Mesenchymal stem cell (in vitro differentiated cells and primary cell): ENCODE measurements around the gene KIF17.

Experiments
- DNase-seq: peaks from one replicate; pipeline ENCODE4 v3.0.0-alpha.2; 2013
- H2AFZ ChIP-seq: one replicate; pipeline ENCODE4 v1.6.1; 2013; ENCODE audit warnings: low read depth, mild to moderate bottlenecking, control low read depth, inconsistent platforms, low read length, moderate library complexity
- H2AK5ac ChIP-seq: 2 replicates; pipeline ENCODE4 v1.6.1; 2013; ENCODE audit warnings: low read length, moderate library complexity, mild to moderate bottlenecking, inconsistent platforms; ENCODE audit not compliant: severe bottlenecking
- H2BK120ac ChIP-seq: one replicate; pipeline ENCODE4 v1.6.1; 2013; ENCODE audit warnings: low read depth, mild to moderate bottlenecking, inconsistent platforms, low read length, moderate library complexity
- H2BK12ac ChIP-seq, 2 experiments: one replicate each; pipeline ENCODE4 v1.6.1; 2013; ENCODE audit warnings: inconsistent platforms in 2 of 2, low read length in 2 of 2, mild to moderate bottlenecking in 2 of 2, moderate library complexity in 2 of 2, control low read depth in 1 of 2
- H2BK15ac ChIP-seq: one replicate; pipeline ENCODE4 v1.6.1; 2013; ENCODE audit warnings: mild to moderate bottlenecking, low read depth, inconsistent platforms; ENCODE audit not compliant: poor library complexity, severe bottlenecking
- H2BK5ac ChIP-seq: 2 replicates; pipeline ENCODE4 v1.6.1; 2013; ENCODE audit warnings: low read depth, mild to moderate bottlenecking, low read length, control low read depth, inconsistent platforms; ENCODE audit not compliant: poor library complexity, severe bottlenecking
- H3K14ac ChIP-seq, 2 experiments: one replicate each; pipeline ENCODE4 v1.6.1; 2013; ENCODE audit warnings: inconsistent platforms in 2 of 2, low read length in 2 of 2, control low read depth in 1 of 2, mild to moderate bottlenecking in 1 of 2, moderate library complexity in 1 of 2
- H3K18ac ChIP-seq, 2 experiments: one replicate each; pipeline ENCODE4 v1.6.1; 2013; ENCODE audit warnings: inconsistent platforms in 2 of 2, low read length in 2 of 2, control low read depth in 1 of 2, low read depth in 1 of 2, mild to moderate bottlenecking in 1 of 2
- H3K23ac ChIP-seq, 2 experiments: one replicate each; pipeline ENCODE4 v1.6.1; 2013; ENCODE audit warnings: inconsistent platforms in 2 of 2, low read length in 2 of 2, mild to moderate bottlenecking in 2 of 2, moderate library complexity in 2 of 2, control low read depth in 1 of 2
- H3K27ac ChIP-seq: 2 replicates; pipeline ENCODE4 v1.5.1; 2013; ENCODE audit warnings: mild to moderate bottlenecking, moderate library complexity, low read length, control low read depth, inconsistent platforms; ENCODE audit not compliant: poor library complexity, severe bottlenecking
- H3K27me3 ChIP-seq, 2 experiments: 2 replicates each; pipeline versions ENCODE4 v1.6.1 to v1.7.0; 2013; ENCODE audit warnings: low read length in 2 of 2, mild to moderate bottlenecking in 2 of 2, moderate library complexity in 2 of 2, control low read depth in 1 of 2, inconsistent platforms in 1 of 2; ENCODE audit not compliant: control insufficient read depth in 1 of 2, insufficient read depth in 1 of 2
- H3K36me3 ChIP-seq, 2 experiments: 2 replicates each; pipeline versions ENCODE4 v1.6.1 to v1.7.0; 2013; ENCODE audit warnings: low read length in 2 of 2, control low read depth in 1 of 2, inconsistent platforms in 1 of 2, low read depth in 1 of 2, mild to moderate bottlenecking in 1 of 2; ENCODE audit not compliant: insufficient read depth in 2 of 2, control insufficient read depth in 1 of 2
- H3K4ac ChIP-seq, 2 experiments: one replicate each; pipeline ENCODE4 v1.6.1; 2013; ENCODE audit warnings: inconsistent platforms in 2 of 2, low read length in 2 of 2, mild to moderate bottlenecking in 2 of 2, moderate library complexity in 2 of 2, control low read depth in 1 of 2, low read depth in 1 of 2
- H3K4me1 ChIP-seq: 2 replicates; pipeline ENCODE4 v1.6.1; 2013; ENCODE audit warnings: low read depth, low read length, control low read depth; ENCODE audit not compliant: control insufficient read depth, insufficient read depth
- H3K4me2 ChIP-seq: 2 replicates; pipeline ENCODE4 v1.6.1; 2013; ENCODE audit warnings: low read length, mild to moderate bottlenecking, inconsistent platforms; ENCODE audit not compliant: poor library complexity, severe bottlenecking
- H3K4me3 ChIP-seq, 2 experiments: 2 replicates each; pipeline versions ENCODE4 v1.5.1 to v1.7.0; 2013; ENCODE audit warnings: low read length in 2 of 2, mild to moderate bottlenecking in 2 of 2, control low read depth in 1 of 2, low read depth in 1 of 2; ENCODE audit not compliant: insufficient read depth in 1 of 2
- H3K79me1 ChIP-seq: replicated peaks from 2 replicates; pipeline ENCODE4 v1.6.1; 2013; ENCODE audit warnings: mild to moderate bottlenecking, control low read depth, low read length, inconsistent platforms; ENCODE audit not compliant: poor library complexity, severe bottlenecking
- H3K9ac ChIP-seq: 2 replicates; pipeline ENCODE4 v1.7.0; 2013; ENCODE audit warnings: mild to moderate bottlenecking, low read length, moderate library complexity
- H3K9me3 ChIP-seq: 2 replicates; pipeline ENCODE4 v1.7.0; 2013; ENCODE audit warnings: mild to moderate bottlenecking, low read length; ENCODE audit not compliant: control insufficient read depth
- H4K8ac ChIP-seq: one replicate; pipeline ENCODE4 v1.6.1; 2013; ENCODE audit warnings: inconsistent platforms, mild to moderate bottlenecking, low read length, moderate library complexity
- H4K91ac ChIP-seq: one replicate; pipeline ENCODE4 v1.6.1; 2013; ENCODE audit warnings: mild to moderate bottlenecking, low read length, inconsistent platforms
- WGBS: methylation state at CpG from one replicate; pipeline ENCODE4 v1.1.7; 2013; ENCODE audit warnings: mixed read lengths; 5-methylcytosine and 5-hydroxymethylcytosine counted together

KIF17 gene

DNA sequence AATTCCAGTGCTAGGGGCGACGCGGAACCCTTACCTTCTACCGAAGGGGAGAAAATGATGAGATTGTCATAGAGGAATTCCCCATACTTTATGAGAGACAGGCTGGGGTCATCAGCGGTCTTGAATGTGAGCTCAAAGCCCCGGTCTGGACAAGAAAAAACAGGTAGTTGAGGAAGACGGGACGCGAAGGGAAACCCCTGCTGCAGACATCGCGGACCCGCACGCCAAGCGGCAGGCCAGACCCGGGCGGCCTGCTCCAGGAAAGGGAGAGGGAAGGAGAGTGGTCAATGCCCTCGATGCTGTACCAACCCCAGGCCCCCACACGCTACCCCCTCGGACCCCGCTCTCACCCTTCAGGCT lies 57.0 kb downstream of the KIF17 start:
- Histone ChIP-seq H2BK12ac (no peak overlapping the region), H3K27ac (peak overlapping the region; percentile 49), H3K4me2 (peak overlapping the region; percentile 53), H3K9me3 (no peaks in the 10 kb centered on the region), H2AK5ac (no peak overlapping the region), H3K4ac (peak overlapping the region; percentile 29 to 60), H4K8ac (peak overlapping the region; percentile 82), H3K36me3 (peaks cover 23 to 38% of the 10 kb centered on the region in 2 experiments), H4K91ac (peak overlapping the region; percentile 3), H2BK5ac (no peak overlapping the region), H3K4me3 (peak overlapping the region; percentile 91 to 92), H2AFZ (peak overlapping the region; percentile 78), H3K4me1 (peaks cover 12% of the 10 kb centered on the region), H3K27me3 (no peaks in the 10 kb centered on the region), H2BK120ac (peak overlapping the region; percentile 0), H2BK15ac (peak overlapping the region; percentile 2), H3K18ac (peak overlapping the region; percentile 5 to 79), H3K9ac (peak overlapping the region; percentile 90), H3K79me1 (peaks cover 14% of the 10 kb centered on the region), H3K23ac (no peak overlapping the region), H3K14ac (peak overlapping the region in 1 of 2 experiments; percentile 76)
- no peak for DNase-seq
- WGBS = 2% methylated on average over 12 of the region's 20 CpGs

DNA sequence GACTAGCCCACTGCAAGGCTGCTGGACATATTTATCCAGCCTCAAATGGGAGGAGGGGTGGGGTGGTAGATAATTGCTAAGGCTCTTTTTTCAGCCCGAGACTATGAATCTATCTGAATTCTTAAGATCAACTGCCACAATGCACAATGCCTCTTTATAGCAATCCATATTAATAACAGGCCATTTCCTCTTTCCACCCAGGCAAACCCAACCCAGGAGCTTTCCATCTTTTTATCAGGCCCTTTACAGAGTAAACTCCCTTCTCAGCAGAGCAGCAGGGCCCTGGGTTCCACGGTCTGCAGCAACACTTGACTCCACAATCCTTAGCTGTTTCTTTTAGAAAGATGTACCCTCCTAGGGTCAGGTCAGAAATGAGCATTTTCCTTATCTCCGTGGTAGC lies 57.4 kb downstream of the KIF17 start:
- H3K9ac ChIP-seq = peak overlapping the region; percentile 90
- H3K27ac ChIP-seq = no peak overlapping the region
- peaks cover 10% of the 10 kb centered on the region for H3K4me1 ChIP-seq
- H4K8ac ChIP-seq = no peak overlapping the region
- no peaks in the 10 kb centered on the region for H3K27me3 ChIP-seq
- H3K9me3 ChIP-seq = no peaks in the 10 kb centered on the region
- H2BK12ac ChIP-seq = no peak overlapping the region
- H2BK120ac ChIP-seq = no peak overlapping the region
- H3K23ac ChIP-seq = no peak overlapping the region
- no peak overlapping the region for H2AK5ac ChIP-seq
- H3K4me2 ChIP-seq = peak overlapping the region; percentile 53
- H3K4me3 ChIP-seq = peak overlapping the region; percentile 91 to 92
- H2BK5ac ChIP-seq = no peak overlapping the region
- no peak overlapping the region for H3K18ac ChIP-seq
- H4K91ac ChIP-seq = no peak overlapping the region
- no peak overlapping the region for H3K4ac ChIP-seq
- no peak overlapping the region for H2AFZ ChIP-seq
- peaks cover 14% of the 10 kb centered on the region for H3K79me1 ChIP-seq
- no peak overlapping the region for H2BK15ac ChIP-seq
- no peak for DNase-seq
- peaks cover 27 to 43% of the 10 kb centered on the region in 2 experiments for H3K36me3 ChIP-seq
- no peak overlapping the region for H3K14ac ChIP-seq
- 34% methylated on average over 3 of the region's 3 CpGs for WGBS

DNA sequence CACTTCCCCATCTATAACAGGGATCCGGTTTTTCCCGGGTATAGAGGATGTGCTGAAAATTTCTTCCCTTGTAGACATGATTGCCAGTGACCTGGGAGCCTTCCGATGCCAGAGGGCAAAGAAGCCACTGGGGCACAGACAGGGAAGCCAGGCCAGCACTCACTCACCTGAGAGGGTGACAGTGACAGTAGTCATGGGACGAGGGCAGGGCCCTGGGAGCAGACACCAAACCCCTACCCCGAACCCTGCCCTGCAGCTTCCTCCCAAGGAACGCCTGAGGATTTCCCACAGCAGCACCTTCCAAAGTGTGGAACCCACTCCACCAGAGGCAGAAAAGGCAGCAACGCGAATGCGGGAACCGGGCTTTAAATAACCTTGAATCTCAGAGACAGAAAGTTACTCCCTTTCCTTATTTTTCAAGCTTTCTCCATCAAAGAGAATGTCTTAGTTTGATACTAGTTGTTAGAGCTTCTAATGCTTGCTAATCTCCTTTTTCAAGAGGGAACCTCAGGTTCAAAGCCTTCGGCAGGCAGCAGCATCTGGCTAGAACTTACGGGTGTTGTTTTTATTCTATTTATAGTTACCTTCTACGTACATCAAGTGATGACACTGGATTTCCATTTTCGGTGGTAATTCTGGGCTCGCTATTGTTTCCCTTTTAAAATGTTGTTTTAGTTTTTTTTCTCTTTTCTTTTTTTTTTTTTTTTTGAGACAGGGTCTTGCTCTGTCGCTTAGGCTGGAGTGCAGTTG lies 59.5 kb downstream of the KIF17 start:
- no peak overlapping the region for H2BK15ac ChIP-seq
- H3K79me1 ChIP-seq = peaks cover 26% of the 10 kb centered on the region
- 97% methylated on average over 8 of the region's 16 CpGs for WGBS
- no peaks in the 10 kb centered on the region for H3K27me3 ChIP-seq
- H3K4me3 ChIP-seq = no peak overlapping the region
- no peak overlapping the region for H2BK5ac ChIP-seq
- no peak overlapping the region for H3K27ac ChIP-seq
- no peak overlapping the region for H3K23ac ChIP-seq
- H3K4ac ChIP-seq = no peak overlapping the region
- H2AFZ ChIP-seq = no peak overlapping the region
- no peak overlapping the region for H2BK120ac ChIP-seq
- H3K36me3 ChIP-seq = peaks cover 47 to 61% of the 10 kb centered on the region in 2 experiments
- H2AK5ac ChIP-seq = no peak overlapping the region
- H4K8ac ChIP-seq = no peak overlapping the region
- no peak for DNase-seq
- H3K4me2 ChIP-seq = no peak overlapping the region
- no peak overlapping the region for H3K18ac ChIP-seq
- peaks cover 10% of the 10 kb centered on the region for H3K4me1 ChIP-seq
- H4K91ac ChIP-seq = no peak overlapping the region
- no peak overlapping the region for H3K14ac ChIP-seq
- H3K9ac ChIP-seq = peak overlapping the region; percentile 21
- H3K9me3 ChIP-seq = no peaks in the 10 kb centered on the region
- H2BK12ac ChIP-seq = no peak overlapping the region

DNA sequence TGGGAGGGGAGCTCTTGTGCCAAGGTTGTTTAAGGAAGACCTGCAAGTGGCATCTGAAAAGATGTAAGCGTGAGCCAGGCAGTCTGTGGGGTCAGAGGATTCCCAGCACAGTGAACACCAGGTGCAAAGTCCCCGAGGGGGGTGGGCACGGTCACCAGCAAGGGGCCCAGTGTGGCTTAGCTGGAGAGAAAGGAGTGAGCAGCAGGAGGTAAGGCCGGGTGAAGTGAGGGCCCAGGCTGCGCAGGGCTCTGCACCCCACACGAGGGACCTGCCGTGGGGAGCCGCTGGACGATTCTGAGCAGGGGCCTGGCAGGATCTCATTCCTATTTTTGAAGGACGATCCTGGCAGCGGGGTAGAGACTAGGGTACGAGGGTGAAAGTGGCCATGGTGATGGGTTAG lies 60.8 kb downstream of the KIF17 start:
- Histone ChIP-seq H3K36me3 (peaks cover 61 to 74% of the 10 kb centered on the region in 2 experiments), H3K14ac (no peak overlapping the region), H4K8ac (no peak overlapping the region), H3K79me1 (peaks cover 28% of the 10 kb centered on the region), H3K4me1 (peaks cover 4% of the 10 kb centered on the region), H3K18ac (no peak overlapping the region), H3K9ac (peak overlapping the region; percentile 10), H3K27ac (no peak overlapping the region), H4K91ac (no peak overlapping the region), H2AFZ (no peak overlapping the region), H3K4me3 (no peak overlapping the region), H3K23ac (no peak overlapping the region), H2BK12ac (no peak overlapping the region), H2BK120ac (no peak overlapping the region), H3K27me3 (no peaks in the 10 kb centered on the region), H2BK15ac (no peak overlapping the region), H2BK5ac (no peak overlapping the region), H3K4me2 (no peak overlapping the region), H3K9me3 (no peaks in the 10 kb centered on the region), H2AK5ac (no peak overlapping the region), H3K4ac (no peak overlapping the region)
- no peak for DNase-seq
- WGBS = 98% methylated on average over 12 of the region's 12 CpGs
